WI38 (cell line): ENCODE data around the gene IL19.

ENCODE experiments used
- H3K4me3 ChIP-seq: 2 replicates; pipeline ENCODE4 v1.5.1; 2011; ENCODE audit warnings: low read depth, mild to moderate bottlenecking, control low read depth, low read length
- TF ChIP-seq, protein P1 (sequence below): IDR thresholded peaks from 2 replicates; pipeline ENCODE4 v1.5.1; 2012; ENCODE audit warnings: low read depth, mild to moderate bottlenecking, control low read depth, low read length

Gene IL19

DNA sequence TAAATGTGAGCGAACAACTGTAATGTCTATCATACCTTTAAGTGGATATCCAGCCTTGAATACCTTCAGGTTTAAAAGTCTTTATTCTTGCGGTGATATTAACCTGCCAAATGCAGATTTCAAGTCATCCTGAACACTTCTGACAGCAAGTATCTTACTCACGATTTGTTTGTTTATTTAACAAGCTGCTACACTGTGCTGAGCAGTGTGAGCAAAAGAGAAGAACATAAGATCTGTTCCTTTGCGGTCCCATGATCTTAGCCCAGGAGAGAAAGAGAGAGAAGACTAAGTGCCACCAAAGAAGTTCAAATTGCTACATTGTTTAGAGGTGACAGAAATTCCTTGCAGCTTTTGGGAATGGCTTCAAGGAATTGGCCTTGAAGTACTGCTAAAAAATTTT, 117.1 kb downstream of the IL19 start:
- H3K4me3 ChIP-seq: no peak overlapping the region
- TF ChIP-seq, protein P1, sequence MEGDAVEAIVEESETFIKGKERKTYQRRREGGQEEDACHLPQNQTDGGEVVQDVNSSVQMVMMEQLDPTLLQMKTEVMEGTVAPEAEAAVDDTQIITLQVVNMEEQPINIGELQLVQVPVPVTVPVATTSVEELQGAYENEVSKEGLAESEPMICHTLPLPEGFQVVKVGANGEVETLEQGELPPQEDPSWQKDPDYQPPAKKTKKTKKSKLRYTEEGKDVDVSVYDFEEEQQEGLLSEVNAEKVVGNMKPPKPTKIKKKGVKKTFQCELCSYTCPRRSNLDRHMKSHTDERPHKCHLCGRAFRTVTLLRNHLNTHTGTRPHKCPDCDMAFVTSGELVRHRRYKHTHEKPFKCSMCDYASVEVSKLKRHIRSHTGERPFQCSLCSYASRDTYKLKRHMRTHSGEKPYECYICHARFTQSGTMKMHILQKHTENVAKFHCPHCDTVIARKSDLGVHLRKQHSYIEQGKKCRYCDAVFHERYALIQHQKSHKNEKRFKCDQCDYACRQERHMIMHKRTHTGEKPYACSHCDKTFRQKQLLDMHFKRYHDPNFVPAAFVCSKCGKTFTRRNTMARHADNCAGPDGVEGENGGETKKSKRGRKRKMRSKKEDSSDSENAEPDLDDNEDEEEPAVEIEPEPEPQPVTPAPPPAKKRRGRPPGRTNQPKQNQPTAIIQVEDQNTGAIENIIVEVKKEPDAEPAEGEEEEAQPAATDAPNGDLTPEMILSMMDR: no peak

DNA sequence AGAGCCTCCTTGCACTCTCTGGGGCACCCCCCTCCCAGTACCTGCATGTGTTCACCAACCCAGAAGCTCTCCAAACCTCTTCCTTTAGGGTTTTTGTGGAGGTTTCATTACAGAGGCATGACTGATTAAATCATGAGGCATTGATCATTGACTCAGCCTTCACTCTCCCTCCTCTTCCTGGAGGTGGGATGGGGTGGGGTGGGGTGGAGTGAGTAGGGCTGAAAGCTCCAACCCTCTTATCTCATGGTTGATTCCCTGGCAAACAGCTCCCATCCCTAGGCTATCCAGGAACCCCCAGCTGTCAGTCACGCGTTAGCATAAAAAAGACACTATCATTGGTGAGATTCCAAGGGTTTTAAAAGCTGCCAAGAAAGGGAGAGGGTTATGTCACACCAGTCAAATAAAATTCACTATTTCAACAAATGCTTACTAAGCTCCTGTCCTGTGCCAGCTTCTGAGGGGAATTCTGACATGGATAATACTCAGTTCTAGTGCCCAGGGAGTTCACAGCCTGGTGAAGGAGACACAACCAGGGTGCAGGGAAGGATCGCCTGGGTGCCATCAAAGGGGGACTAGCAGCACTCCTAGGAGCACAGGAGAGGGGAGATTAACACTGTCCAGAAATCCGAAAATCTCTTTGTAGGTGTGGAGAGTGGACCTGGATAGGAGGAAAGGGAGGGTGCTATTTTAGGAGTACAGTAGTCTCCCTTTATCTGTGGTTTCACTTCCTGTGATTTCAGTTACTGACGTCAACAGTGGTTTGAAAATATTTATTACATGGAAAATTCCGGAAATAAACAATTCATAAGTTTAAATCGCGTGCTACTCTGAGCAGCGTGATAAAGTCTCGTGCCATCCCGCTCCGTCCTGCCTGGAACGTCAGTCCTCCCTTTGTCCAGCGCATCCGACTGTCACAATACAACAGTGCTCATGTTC, 119.8 kb downstream of the IL19 start:
- H3K4me3 ChIP-seq: peak overlapping the region; percentile 29; the same call in 1 of the 2 replicates
- TF ChIP-seq, protein P1: no peak

DNA sequence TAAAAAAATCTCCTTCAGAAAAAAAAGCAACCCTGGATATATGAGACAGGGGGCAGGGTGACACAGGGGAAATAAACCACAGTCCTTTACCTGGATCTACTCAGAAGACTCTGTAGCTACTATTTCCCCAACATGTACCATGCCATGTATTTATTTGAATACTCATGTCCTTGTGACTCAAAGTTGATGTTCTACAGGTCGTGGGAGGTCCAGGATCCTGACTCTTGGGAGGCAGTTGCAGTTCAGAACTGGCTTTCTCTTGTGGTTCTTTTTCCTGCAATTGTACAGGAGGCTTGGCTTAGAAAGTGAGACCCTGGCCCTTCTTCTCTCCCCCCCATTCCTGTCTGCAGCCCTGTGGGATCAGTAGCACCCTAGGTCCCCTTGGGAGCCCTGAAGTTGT, 120.8 kb downstream of the IL19 start:
- TF ChIP-seq, protein P1: no peak
- no peak overlapping the region for H3K4me3 ChIP-seq
